Keratinocyte (primary cell): ENCODE measurements around the gene KCNC2. TPM values are rescaled to one million over a fixed set of nuclear protein-coding genes. Genes with fewer than 3 reads are reported as not detected.
A peak's percentile ranks its signal among the peaks of the same experiment; 100 is the strongest.

Experiments used
- DNase-seq: peaks from one replicate; pipeline ENCODE4 v3.0.0-alpha.2; 2011; ENCODE audit warnings: low read depth, missing footprints, low spot score
- FAIRE-seq: peaks from 2 replicates; lab custom pipeline; 2011; peaks lifted over from hg19 to GRCh38; lab: Jason Lieb, UNC
- H2AFZ ChIP-seq: 2 replicates; pipeline ENCODE4 v1.6.0; 2012; ENCODE audit warnings: low read length, control low read depth, inconsistent platforms; ENCODE audit not compliant: control insufficient read depth
- H3K27ac ChIP-seq: 2 replicates; pipeline ENCODE4 v1.5.1; 2011; ENCODE audit warnings: low read length; ENCODE audit not compliant: control insufficient read depth, insufficient read depth
- H3K27me3 ChIP-seq: 3 replicates; pipeline ENCODE4 v1.6.0; 2011; ENCODE audit warnings: low read length; ENCODE audit not compliant: control insufficient read depth, insufficient read depth; ENCODE audit errors: extremely low read depth
- H3K36me3 ChIP-seq, 2 experiments: 2 replicates in 1 of 2; 3 replicates in 1 of 2; pipeline ENCODE4 v1.5.1; 2011; ENCODE audit warnings: low read length in 2 of 2, mild to moderate bottlenecking in 1 of 2; ENCODE audit not compliant: control insufficient read depth in 2 of 2, insufficient read depth in 2 of 2; ENCODE audit errors: extremely low read depth in 1 of 2
- H3K4me1 ChIP-seq: 3 replicates; pipeline ENCODE4 v1.5.1; 2011; ENCODE audit warnings: low read length; ENCODE audit not compliant: control insufficient read depth, insufficient read depth; ENCODE audit errors: extremely low read depth
- H3K4me2 ChIP-seq: 3 replicates; pipeline ENCODE4 v1.6.0; 2011; ENCODE audit warnings: low read depth, low read length; ENCODE audit not compliant: control insufficient read depth, insufficient read depth; ENCODE audit errors: extremely low read depth
- H3K4me3 ChIP-seq, 3 experiments: fragments of 200-600 bp in 1 of 3; sonication (generic) in 1 of 3; 2 replicates in 2 of 3; 3 replicates in 1 of 3; pipeline ENCODE4 v1.5.1; 2011 to 2016; ENCODE audit warnings: low read length in 3 of 3, mild to moderate bottlenecking in 3 of 3, control low read depth in 2 of 3, inconsistent platforms in 1 of 3, low read depth in 1 of 3, mixed read lengths in 1 of 3, mixed run types in 1 of 3, moderate library complexity in 1 of 3; ENCODE audit not compliant: control insufficient read depth in 2 of 3, insufficient read depth in 2 of 3; ENCODE audit errors: extremely low read depth in 1 of 3
- H3K79me2 ChIP-seq: 2 replicates; pipeline ENCODE4 v1.6.0; 2012; ENCODE audit warnings: low read length; ENCODE audit not compliant: control insufficient read depth, insufficient read depth
- H3K9ac ChIP-seq: 3 replicates; pipeline ENCODE4 v1.6.0; 2011; ENCODE audit warnings: low read length; ENCODE audit not compliant: control insufficient read depth, insufficient read depth; ENCODE audit errors: extremely low read depth
- H3K9me1 ChIP-seq: 3 replicates; pipeline ENCODE4 v1.6.0; 2011; ENCODE audit warnings: low read length; ENCODE audit not compliant: control insufficient read depth, insufficient read depth; ENCODE audit errors: extremely low read depth
- H3K9me3 ChIP-seq: 2 replicates; pipeline ENCODE4 v1.5.1; 2012; ENCODE audit warnings: low read depth, low read length; ENCODE audit not compliant: control insufficient read depth
- H4K20me1 ChIP-seq: 3 replicates; pipeline ENCODE4 v1.6.0; 2011; ENCODE audit warnings: low read length; ENCODE audit not compliant: control insufficient read depth, insufficient read depth; ENCODE audit errors: extremely low read depth
- CTCF ChIP-seq, 3 experiments: IDR thresholded peaks in 1 of 3; conservative IDR thresholded peaks in 1 of 3; optimal IDR thresholded peaks in 1 of 3; 2 replicates in 2 of 3; 3 replicates in 1 of 3; pipeline versions ENCODE3 to v1.5.1; 2011; ENCODE audit warnings: low read length in 3 of 3, mild to moderate bottlenecking in 3 of 3, moderate library complexity in 2 of 3, control low read depth in 1 of 3, inconsistent platforms in 1 of 3; ENCODE audit not compliant: insufficient read depth in 2 of 3; ENCODE audit errors: extremely low read depth in 1 of 3
- EZH2 ChIP-seq: IDR thresholded peaks from one replicate; pipeline ENCODE4 v1.6.1; 2012; ENCODE audit warnings: inconsistent platforms, mild to moderate bottlenecking, low read length, moderate library complexity
- dilution Hi-C: fragments of 300-500 bp; cut with MboI; formaldehyde crosslinking; loops from one replicate; pipeline ENCODE4 v1.7.0; 2020; ENCODE audit warnings: low sequenced_read_pairs; ENCODE audit not compliant: extremely low pct_ligation_motif_present
- polyA plus RNA-seq, 5 experiments: library from polyadenylated mRNA; depleted of rRNA in 3 of 5; stranded (reverse) in 3 of 5; stranded (forward) in 1 of 5; unstranded in 1 of 5; fragments of >200 nt; gene quantifications; 1 replicate in 1 of 5; 2 replicates in 3 of 5; 3 replicates in 1 of 5; pipeline versions ENCODE4 v1.2.1 to v1.2.3, GENCODE V29; 2011 to 2012; ENCODE audit warnings: missing spikeins in 2 of 5, low read depth in 1 of 5, low replicate concordance in 1 of 5

The KCNC2 gene
- polyA plus RNA-seq, 1 donor (not counting 4 experiments of a cell fraction or from before 2014, with no cell fraction given): not detected

DNA sequence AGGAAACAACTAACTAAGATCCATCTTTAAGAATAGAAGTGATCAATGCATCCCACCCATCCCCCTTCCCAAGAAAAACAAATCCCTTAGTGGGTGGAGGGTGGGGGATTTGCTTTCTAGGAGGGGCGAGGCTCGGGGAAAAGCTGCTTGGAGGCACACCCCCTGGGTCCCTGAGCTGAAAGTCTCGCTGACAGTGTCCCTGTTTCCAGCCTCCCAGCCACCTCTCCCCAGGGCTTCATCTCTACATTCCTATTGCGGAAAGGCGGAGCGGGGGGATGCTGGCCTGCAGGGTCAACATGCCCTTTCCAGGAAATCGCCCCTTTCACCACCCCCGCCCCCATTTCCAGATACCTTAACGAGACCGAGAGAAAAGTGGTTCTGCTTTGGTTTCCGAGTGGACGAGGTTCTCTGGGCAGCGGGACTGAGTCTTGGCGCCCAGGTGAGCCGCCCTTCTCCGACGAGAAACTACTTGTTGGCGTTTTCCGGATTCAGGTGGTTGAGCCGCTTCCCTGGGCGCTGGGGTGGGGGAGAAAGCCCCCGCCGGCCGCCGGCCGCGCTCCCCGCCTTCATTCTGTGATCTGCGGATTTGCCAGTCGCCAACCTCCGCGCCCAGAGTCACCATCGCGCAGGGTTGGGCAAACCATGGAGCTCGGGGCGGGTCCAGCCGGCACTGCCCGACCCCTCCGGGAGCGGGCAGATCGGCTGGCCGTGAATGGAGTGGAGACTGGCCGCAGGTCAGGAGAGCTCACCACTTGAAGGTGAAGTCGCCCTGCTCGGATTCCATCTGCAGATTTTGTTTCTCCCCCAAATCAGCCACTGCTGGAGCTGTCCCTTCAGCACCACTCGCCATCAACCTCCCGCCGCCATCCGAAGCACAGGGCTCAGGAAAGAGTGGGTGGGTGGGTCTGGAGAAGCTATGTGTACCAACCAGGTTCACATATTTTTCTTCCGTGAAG is 505 bp downstream of the KCNC2 start:
- Histone ChIP-seq H3K79me2 (no peaks in the 10 kb centered on the region), H3K27ac (no peak overlapping the region), H2AFZ (no peak overlapping the region), H3K4me1 (no peaks in the 10 kb centered on the region), H3K9ac (no peak overlapping the region), H3K4me3 (no peak overlapping the region), H3K36me3 (no peaks in the 10 kb centered on the region), H3K9me3 (no peaks in the 10 kb centered on the region), H3K9me1 (no peaks in the 10 kb centered on the region), H4K20me1 (no peaks in the 10 kb centered on the region), H3K4me2 (peak overlapping the region; percentile 45), H3K27me3 (peaks cover 38% of the 10 kb centered on the region)
- TF ChIP-seq EZH2: peak; percentile 58
- no peak for TF ChIP-seq CTCF (optimal IDR thresholded peaks at IDR 0.05 in 1 of 3, IDR thresholded peaks at IDR 0.05 in 1 of 3, conservative IDR thresholded peaks at IDR 0.05 in 1 of 3; ENCODE audit: extremely low read depth in 1 of 3, insufficient read depth in 2 of 3, low read length in 3 of 3)
- FAIRE-seq: no peak
- DNase-seq: no peak
- dilution Hi-C loops: no loop called here

- Histone ChIP-seq H2AFZ (no peak overlapping the region), H3K27me3 (peaks cover 38% of the 10 kb centered on the region), H3K4me1 (no peaks in the 10 kb centered on the region), H3K79me2 (no peaks in the 10 kb centered on the region), H4K20me1 (no peaks in the 10 kb centered on the region), H3K36me3 (no peaks in the 10 kb centered on the region), H3K9ac (no peak overlapping the region), H3K4me3 (no peak overlapping the region), H3K9me1 (no peaks in the 10 kb centered on the region), H3K4me2 (no peak overlapping the region), H3K9me3 (no peaks in the 10 kb centered on the region), H3K27ac (no peak overlapping the region)
- no peak for TF ChIP-seq CTCF (optimal IDR thresholded peaks at IDR 0.05 in 1 of 3, IDR thresholded peaks at IDR 0.05 in 1 of 3, conservative IDR thresholded peaks at IDR 0.05 in 1 of 3; ENCODE audit: extremely low read depth in 1 of 3, insufficient read depth in 2 of 3, low read length in 3 of 3)
- peak; percentile 86 for TF ChIP-seq EZH2
- dilution Hi-C loops: no loop called here
- FAIRE-seq: no peak
- DNase-seq: no peak
These were observed 2.1 kb downstream of the KCNC2 start for GRCh38 chr12:75207338-75208083.
